Fibroblast of skin of left quadriceps (primary cell): ENCODE data around the gene CYP27A1.
"Not testable (repeated sequence)": the region's sequence is repeated elsewhere in the genome, so short reads cannot be mapped to it uniquely, and the experiment has no call there.

Source experiments
- DNase-seq, 2 experiments: peaks; one replicate each; pipeline ENCODE4 v3.0.0-alpha.2; 2013; ENCODE audit warnings: low read depth in 2 of 2

The CYP27A1 gene

GRCh38 chr2:218781691-218782527 lies at the start of gene CYP27A1:
Gene CYP27A1, plus strand, starts transcription at chr2:218782147. Its CDS starts 36 bp downstream, at chr2:218782183.
- DNase-seq = no peak

- peak in 1 of 2 experiments; percentile 5 for DNase-seq
These were observed 49.2 kb upstream of the CYP27A1 start for GRCh38 chr2:218732761-218733158.

GRCh38 chr2:218733171-218734021 lies 48.6 kb upstream of the CYP27A1 start:
- DNase-seq = peak in 1 of 2 experiments; percentile 8

- DNase-seq = no peak
These were observed 47.6 kb upstream of the CYP27A1 start for GRCh38 chr2:218734190-218734975.

- DNase-seq = no peak
These were observed 45.4 kb upstream of the CYP27A1 start for GRCh38 chr2:218736531-218736930.

GRCh38 chr2:218743068-218743467 lies 38.9 kb upstream of the CYP27A1 start:
- DNase-seq = no peak

- no peak for DNase-seq
These were observed 37.3 kb upstream of the CYP27A1 start for GRCh38 chr2:218744615-218745014.

- no peak for DNase-seq
These were observed 36.8 kb upstream of the CYP27A1 start for GRCh38 chr2:218745160-218745558.

- DNase-seq = no peak
These were observed 36.1 kb upstream of the CYP27A1 start for GRCh38 chr2:218745559-218746469.

- DNase-seq = no peak
These were observed 35.5 kb upstream of the CYP27A1 start for GRCh38 chr2:218746470-218746795.

- DNase-seq = no peak
These were observed 35.0 kb upstream of the CYP27A1 start for GRCh38 chr2:218746960-218747359.

GRCh38 chr2:218748741-218749441 lies 33.1 kb upstream of the CYP27A1 start:
- no peak for DNase-seq

- DNase-seq = no peak
These were observed 27.7 kb upstream of the CYP27A1 start for GRCh38 chr2:218754201-218754600.

GRCh38 chr2:218754781-218755180 lies 27.2 kb upstream of the CYP27A1 start:
- DNase-seq = no peak

- DNase-seq = no peak
These were observed 26.8 kb upstream of the CYP27A1 start for GRCh38 chr2:218755198-218755566.

- no peak for DNase-seq
These were observed 26.2 kb upstream of the CYP27A1 start for GRCh38 chr2:218755567-218756404.

- no peak for DNase-seq
These were observed 25.2 kb upstream of the CYP27A1 start for GRCh38 chr2:218756599-218757377.

- no peak for DNase-seq
These were observed 20.2 kb upstream of the CYP27A1 start for GRCh38 chr2:218761795-218762194.

- DNase-seq = not testable (repeated sequence)
These were observed 9.2 kb upstream of the CYP27A1 start for GRCh38 chr2:218772759-218773158.
